HG03469 (cell line): ENCODE results near the gene TMCC3.
"Not testable (repeated sequence)": the region's sequence is repeated elsewhere in the genome, so short reads cannot be mapped to it uniquely, and the experiment has no call there.

Source experiments
- ATAC-seq: cut with Tn5 transposase; IDR thresholded peaks from one replicate; pipeline ENCODE4 v1.9.1; 2021; ENCODE audit warnings: mild to moderate bottlenecking, moderate library complexity, moderate number of reproducible peaks; ENCODE audit not compliant: unreplicated experiment

TMCC3 gene, protein sequence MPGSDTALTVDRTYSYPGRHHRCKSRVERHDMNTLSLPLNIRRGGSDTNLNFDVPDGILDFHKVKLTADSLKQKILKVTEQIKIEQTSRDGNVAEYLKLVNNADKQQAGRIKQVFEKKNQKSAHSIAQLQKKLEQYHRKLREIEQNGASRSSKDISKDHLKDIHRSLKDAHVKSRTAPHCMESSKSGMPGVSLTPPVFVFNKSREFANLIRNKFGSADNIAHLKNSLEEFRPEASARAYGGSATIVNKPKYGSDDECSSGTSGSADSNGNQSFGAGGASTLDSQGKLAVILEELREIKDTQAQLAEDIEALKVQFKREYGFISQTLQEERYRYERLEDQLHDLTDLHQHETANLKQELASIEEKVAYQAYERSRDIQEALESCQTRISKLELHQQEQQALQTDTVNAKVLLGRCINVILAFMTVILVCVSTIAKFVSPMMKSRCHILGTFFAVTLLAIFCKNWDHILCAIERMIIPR

GRCh38 chr12:94650143-94651056, at the start of gene TMCC3:
Gene TMCC3 (minus strand): TSS chr12:94650557. CDS start chr12:94650430, 127 bp downstream.
- ATAC-seq = no peak

- no peak for ATAC-seq
Measured at GRCh38 chr12:94699801-94700200, 49.4 kb upstream of the TMCC3 start.

DNA sequence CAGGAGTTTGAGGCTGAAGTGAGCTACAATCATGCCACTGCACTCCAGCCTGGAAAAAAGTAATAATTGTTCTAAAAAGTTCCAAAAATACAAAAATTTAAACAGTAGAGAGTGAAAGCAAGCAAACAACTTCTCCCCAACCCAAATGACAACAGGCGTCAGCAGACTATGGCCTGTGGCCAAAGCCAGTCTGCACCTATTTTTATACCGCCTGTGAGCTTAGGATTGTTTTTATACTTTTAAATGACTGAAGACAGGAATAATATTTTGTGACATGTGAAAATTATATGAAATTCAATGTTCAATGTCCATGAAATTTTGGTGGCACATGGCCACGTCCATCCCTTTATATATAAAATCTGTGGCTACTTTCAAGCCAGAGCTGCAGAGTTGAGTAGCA, 48.2 kb upstream of the TMCC3 start:
- no peak for ATAC-seq

DNA sequence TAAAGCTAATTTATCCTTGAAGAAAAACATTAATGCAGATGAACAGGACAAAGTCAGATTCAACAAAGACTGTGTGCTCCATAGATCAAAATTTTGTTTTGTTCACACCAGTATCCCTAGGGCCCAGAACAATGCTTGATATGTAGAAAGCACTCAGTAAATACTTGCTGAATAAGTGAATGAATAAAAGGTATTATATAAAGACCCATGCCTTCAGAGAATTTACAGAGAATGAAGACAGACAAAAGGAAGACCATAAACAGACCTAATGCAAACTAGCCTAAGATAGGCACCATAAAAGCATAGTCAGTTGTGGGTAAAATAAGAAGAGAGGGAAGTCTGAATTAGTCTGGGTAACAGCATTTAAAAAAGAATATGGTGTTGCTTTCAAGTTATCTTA, 47.3 kb upstream of the TMCC3 start:
- ATAC-seq = no peak

GRCh38 chr12:94694732-94695131, 44.4 kb upstream of the TMCC3 start:
- no peak for ATAC-seq

DNA sequence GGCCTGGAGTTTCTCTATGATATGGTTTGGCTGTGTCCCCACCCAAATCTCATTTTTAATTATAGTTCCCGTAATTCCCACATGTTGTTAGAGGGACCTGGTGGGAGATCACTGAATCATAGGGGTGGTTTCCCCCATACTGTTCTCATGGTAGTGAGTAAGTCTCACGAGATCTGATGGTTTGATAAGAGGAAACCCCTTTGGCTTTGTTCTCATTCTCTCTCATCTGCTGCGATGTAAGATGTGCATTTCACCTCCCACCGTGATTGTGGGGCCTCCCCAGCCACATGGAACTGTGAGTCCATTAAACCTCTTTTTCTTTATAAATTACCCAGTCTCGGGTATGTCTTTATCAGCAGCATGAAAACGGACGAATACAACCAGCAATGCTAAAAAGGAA, 42.5 kb upstream of the TMCC3 start:
- not testable (repeated sequence) for ATAC-seq

GRCh38 chr12:94690198-94690771, 39.9 kb upstream of the TMCC3 start:
- ATAC-seq = no peak

DNA sequence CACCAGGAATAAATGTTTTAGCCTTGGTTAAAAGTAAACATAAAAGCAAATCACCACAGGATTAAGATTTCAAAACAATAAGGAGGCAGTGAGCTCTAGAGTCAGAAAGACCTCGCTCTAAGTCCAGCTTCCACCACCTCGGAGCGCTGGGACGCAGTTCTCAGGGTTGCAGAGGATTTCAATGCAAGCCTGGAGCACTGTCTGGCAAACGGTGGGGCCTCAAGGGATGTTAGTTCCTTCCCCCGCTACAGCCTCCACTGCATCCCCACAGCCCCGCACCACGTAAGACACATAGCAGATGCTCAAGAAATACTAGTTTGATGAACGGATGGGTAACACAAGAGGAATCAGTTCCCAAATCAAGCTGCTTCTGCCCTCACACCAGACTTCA, 39.3 kb upstream of the TMCC3 start:
- no peak for ATAC-seq

GRCh38 chr12:94689002-94689645, 38.8 kb upstream of the TMCC3 start:
- no peak for ATAC-seq

DNA sequence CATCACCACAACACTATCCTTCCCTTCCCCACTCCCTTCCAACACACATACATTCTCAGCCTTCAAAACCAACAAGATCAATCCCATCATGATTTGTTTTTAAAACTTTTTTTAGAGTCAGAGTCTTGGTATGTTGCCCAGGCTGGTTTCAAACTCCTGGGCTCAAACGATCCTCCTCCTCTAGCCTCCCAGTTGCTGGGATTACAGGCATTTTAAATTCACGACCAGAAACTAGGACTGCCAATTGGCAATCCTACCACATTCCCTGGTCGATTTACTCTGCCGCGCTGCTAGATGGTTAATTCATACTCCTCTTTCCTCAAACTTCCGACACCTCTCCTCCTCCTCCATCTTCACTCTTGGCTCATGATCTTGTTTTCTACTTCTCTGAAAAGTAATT, 37.5 kb upstream of the TMCC3 start:
- no peak for ATAC-seq

GRCh38 chr12:94686834-94687628, 36.7 kb upstream of the TMCC3 start:
- ATAC-seq = no peak

DNA sequence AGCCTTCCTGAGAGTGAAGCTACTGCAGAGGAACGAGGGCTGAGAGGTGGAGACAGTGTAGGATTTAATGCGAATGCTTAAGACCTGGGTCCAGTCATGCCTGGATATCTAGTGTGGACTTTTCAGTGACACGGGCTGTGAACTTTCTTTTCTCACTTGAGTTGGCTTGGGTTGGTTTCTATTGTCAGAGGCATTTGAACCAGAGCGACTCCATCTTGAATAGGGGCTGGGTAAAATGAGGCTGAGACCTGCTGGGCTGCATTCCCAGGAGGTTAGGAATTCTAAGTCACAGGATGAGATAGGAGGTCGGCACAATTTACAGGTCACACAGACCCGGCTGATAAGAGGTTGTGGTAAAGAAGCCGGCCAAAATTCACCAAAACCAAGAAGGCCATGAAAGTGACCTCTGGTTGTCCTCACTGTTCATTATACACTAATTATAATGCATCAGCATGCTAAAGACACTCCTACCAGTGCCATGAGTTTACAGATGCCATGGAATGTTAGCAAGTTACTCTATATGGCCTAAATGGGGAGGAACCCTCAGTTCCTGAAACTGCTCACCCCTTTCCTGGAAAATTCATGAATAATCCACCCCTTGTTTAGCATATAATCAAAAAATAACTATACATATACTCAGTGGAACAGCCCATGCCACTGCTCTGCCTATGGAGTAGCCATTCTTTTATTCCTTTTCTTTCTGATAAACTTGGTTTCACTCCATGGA, 34.2 kb upstream of the TMCC3 start:
- ATAC-seq = no peak

DNA sequence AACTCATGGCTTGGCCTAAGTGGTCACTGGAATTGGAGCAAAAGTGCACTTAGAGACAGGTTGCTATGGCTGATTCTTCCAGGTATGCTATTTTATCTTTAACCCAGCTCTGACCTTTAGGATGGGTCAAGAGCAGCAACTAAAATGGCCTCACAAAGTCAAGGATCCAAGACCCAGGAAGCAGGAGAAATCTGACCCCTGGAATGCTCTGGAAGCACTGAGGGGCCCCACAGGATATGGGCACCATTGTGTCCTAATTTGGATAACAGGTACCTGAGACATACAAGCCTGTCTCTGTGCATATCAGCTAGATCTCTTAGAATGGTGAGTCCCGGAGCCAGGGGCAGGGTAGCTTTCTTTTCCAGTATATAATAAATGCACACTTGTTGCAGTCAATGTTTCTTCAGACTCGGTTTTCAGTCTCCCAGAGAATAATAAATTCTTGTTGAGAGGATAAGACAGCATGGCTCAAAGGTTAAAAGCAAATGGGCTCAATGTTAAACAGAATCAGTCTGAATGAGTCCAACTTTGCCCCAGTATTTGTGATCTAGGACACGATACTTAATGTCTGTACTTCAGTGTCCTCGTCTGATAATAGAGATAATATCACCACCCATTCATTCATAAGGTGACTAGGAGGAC, 29.3 kb upstream of the TMCC3 start:
- no peak for ATAC-seq

- ATAC-seq = no peak
Measured at GRCh38 chr12:94678849-94679248, 28.5 kb upstream of the TMCC3 start.

DNA sequence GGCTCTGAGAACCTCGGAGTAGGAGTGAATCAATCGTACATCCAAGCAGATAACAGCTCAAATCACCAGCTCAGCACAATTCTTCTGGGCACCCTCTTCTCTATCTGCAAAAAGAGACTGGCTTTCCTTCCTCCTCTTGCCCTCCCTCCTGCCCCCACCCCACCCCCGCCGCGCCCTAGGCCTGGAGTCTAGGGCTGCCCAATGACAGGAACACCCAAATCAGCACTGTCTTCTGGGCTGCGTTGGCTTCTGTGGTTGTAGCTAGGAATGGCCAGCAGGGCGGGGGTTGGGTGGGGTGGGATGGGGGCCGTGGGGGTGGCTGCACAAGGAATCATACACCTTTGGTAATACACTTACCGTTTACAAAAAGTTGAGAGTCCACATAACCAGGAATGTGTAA, 28.0 kb upstream of the TMCC3 start:
- ATAC-seq = no peak

GRCh38 chr12:94677778-94678177, 27.4 kb upstream of the TMCC3 start:
- ATAC-seq = no peak

DNA sequence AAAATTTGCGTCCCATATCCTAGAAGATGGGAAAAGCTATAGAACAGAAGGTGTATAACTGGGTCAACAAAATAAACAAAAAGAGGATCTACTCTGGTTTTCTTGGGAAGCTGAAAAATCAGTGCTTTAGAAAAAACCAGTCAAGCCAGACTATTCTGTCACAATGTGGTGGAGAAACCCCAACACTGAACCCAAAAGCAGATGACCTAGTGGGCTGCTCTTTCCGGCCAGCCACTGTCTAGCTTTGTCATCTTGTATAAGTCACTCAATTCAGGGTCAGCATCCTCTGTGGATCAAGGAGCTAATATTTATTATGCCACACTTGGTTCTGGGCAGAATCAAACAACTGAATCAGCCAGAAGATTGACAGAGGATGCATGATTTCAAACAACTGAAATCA, 26.6 kb upstream of the TMCC3 start:
- ATAC-seq = no peak

DNA sequence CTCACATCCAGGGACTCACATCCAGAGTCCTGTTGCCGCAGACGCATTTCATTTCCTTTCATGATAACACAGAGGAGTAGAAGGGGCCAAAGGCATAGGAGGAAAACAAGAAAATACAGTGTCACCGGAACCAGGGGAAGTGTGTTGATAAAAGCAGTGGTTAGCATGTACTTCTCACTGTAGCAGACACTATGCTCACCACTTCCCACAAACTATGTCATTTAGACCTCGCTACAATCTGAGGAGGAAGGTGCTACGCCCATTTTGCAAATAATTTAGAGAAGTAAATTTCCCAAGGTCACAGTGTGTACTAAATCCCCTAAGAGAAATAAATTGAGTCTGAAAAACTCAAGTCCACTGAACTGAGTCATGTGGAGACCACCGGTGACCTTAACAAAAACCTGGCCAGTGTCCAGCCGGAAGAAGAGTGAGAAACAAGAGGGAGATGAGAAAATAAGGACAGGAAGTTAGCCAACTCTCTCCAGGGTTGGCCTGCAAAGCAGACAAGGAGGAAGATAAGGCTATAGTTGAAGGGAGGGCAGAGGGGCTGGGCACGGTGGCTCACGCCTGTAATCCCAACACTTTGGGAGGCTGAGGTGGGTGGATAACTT, 25.8 kb upstream of the TMCC3 start:
- peak; percentile 78 for ATAC-seq

DNA sequence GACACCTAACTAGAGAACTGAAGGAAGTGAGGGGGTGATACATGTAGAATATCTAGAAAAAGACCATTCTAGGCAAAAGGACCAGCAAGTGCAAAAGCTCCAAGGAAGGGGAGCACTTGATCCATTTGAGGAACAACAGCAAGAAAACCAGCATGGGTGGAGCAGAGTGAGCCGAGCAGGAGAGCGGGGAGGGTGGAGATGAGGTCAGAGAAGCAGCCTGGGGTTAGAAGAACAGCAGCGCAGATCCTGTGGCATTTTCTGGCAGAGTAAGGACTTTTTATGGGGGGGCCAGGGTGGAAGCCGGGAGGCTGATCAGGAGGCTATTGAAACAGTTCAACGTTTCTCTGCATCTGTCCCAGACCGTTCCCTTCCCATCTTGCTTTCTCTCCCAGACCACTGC, 24.5 kb upstream of the TMCC3 start:
- ATAC-seq = no peak
